Left lobe of liver (tissue), 2 donors: ENCODE results near the gene SLC25A15. TPM values are rescaled to one million over a fixed set of nuclear protein-coding genes. Genes with fewer than 3 reads are reported as not detected.

Experiments
- ATAC-seq: fragments of 200-7000 bp; cut with Tn5 transposase; one replicate; pipeline ENCODE4 v1.9.1; 2020; ENCODE audit warnings: mild to moderate bottlenecking, moderate library complexity
- DNase-seq: peaks from one replicate; pipeline ENCODE4 v3.0.0-alpha.2; 2020; ENCODE audit warnings: low spot score
- total RNA-seq: library from RNA; stranded (reverse); gene quantifications from one replicate; pipeline ENCODE4 v1.2.1, GENCODE V29; 2021
- donor health status: DM: no; HTN: no; CAD: no; lungs with moderate emphysema.
- donor health status: DM: no; HTN: yes; CAD: no.

SLC25A15 gene
- total RNA-seq = 141 TPM

- peak; percentile 93 for DNase-seq
- peak; percentile 76 for ATAC-seq
These were observed at the start of gene SLC25A15 for GRCh38 chr13:40789275-40790153. SLC25A15 (plus strand) TSS chr13:40789611; CDS start chr13:40793227, 3,616 bp downstream.

- ATAC-seq = no peak
- no peak for DNase-seq
These were observed 40.1 kb upstream of the SLC25A15 start for GRCh38 chr13:40749327-40749726.

GRCh38 chr13:40755082-40755700 lies 34.2 kb upstream of the SLC25A15 start:
- ATAC-seq (peak; percentile 99), DNase-seq (no peak)

- ATAC-seq (no peak), DNase-seq (no peak)
These were observed 33.4 kb upstream of the SLC25A15 start for GRCh38 chr13:40756042-40756441.

GRCh38 chr13:40758811-40759210 lies 30.6 kb upstream of the SLC25A15 start:
- ATAC-seq (no peak), DNase-seq (no peak)

GRCh38 chr13:40762849-40763248 lies 26.6 kb upstream of the SLC25A15 start:
- no peak for ATAC-seq
- DNase-seq = no peak

GRCh38 chr13:40764587-40765403 lies 24.6 kb upstream of the SLC25A15 start:
- DNase-seq = peak; percentile 62
- peak; percentile 76 for ATAC-seq

GRCh38 chr13:40765602-40766001 lies 23.8 kb upstream of the SLC25A15 start:
- DNase-seq (no peak), ATAC-seq (no peak)

GRCh38 chr13:40769970-40770369 lies 19.4 kb upstream of the SLC25A15 start:
- DNase-seq = no peak
- ATAC-seq = no peak

- DNase-seq = no peak
- ATAC-seq = peak; percentile 7
These were observed 18.8 kb upstream of the SLC25A15 start for GRCh38 chr13:40770609-40770933.

GRCh38 chr13:40770934-40771618 lies 18.3 kb upstream of the SLC25A15 start, which contains the start of gene MRPS31:
MRPS31 (minus strand) TSS chr13:40771190; CDS start chr13:40771136, 54 bp downstream.
- ATAC-seq (peak; percentile 94), DNase-seq (peak; percentile 99)

GRCh38 chr13:40772765-40773473 lies 16.5 kb upstream of the SLC25A15 start:
- ATAC-seq (peak; percentile 53), DNase-seq (peak; percentile 73)

GRCh38 chr13:40774672-40775071 lies 14.7 kb upstream of the SLC25A15 start:
- DNase-seq = no peak
- ATAC-seq = no peak

- ATAC-seq (no peak), DNase-seq (no peak)
These were observed 13.2 kb upstream of the SLC25A15 start for GRCh38 chr13:40776232-40776631.

GRCh38 chr13:40776681-40777165 lies 12.7 kb upstream of the SLC25A15 start:
- DNase-seq (no peak), ATAC-seq (no peak)

- DNase-seq = no peak
- ATAC-seq = peak; percentile 71
These were observed 12.1 kb upstream of the SLC25A15 start for GRCh38 chr13:40777166-40777808.

GRCh38 chr13:40777809-40778175 lies 11.6 kb upstream of the SLC25A15 start:
- peak; percentile 3 for ATAC-seq

GRCh38 chr13:40779049-40779448 lies 10.4 kb upstream of the SLC25A15 start:
- ATAC-seq = no peak

More at GRCh38 chr13:40777809-40778175, 11.6 kb upstream of the SLC25A15 start:
- no peak for DNase-seq

GRCh38 chr13:40779796-40780285 lies 9.6 kb upstream of the SLC25A15 start:
- ATAC-seq (no peak), DNase-seq (no peak)

More at GRCh38 chr13:40779049-40779448, 10.4 kb upstream of the SLC25A15 start:
- no peak for DNase-seq
